Measurements from ENCODE around the gene MED15. TPM values are rescaled to one million over a fixed set of nuclear protein-coding genes. Genes with fewer than 3 reads are reported as not detected.

Gene MED15
- total RNA-seq, 2 donors from 2014 or later: 61.4 to 62.7 TPM

- Histone ChIP-seq H3K27me3 (ENCODE audit: control insufficient read depth, insufficient read depth, low read length, poor library complexity, severe bottlenecking) (no peaks in the 10 kb centered on the region), H3K4me3 (ENCODE audit: low read length) (no peak overlapping the region), H3K9ac (ENCODE audit: extremely low read depth, low read length, poor library complexity, severe bottlenecking) (no peak overlapping the region), H3K4me1 (ENCODE audit: control insufficient read depth, insufficient read depth, low read length) (no peaks in the 10 kb centered on the region), H3K36me3 (ENCODE audit: control insufficient read depth, insufficient read depth, low read length) (peaks cover 33% of the 10 kb centered on the region), H3K9me3 (ENCODE audit: control insufficient read depth, low read length) (no peaks in the 10 kb centered on the region), H3K27ac (ENCODE audit: low read depth, low read length) (no peak overlapping the region)
- Mint-ChIP-seq H3K4me1 (peaks cover 13% of the 10 kb centered on the region), H3K9me3 (peaks cover 1% of the 10 kb centered on the region), H3K36me3 (ENCODE audit: low read depth) (peaks cover 37% of the 10 kb centered on the region), H3K4me3 (no peak overlapping the region), H3K27ac (no peak overlapping the region), H3K27me3 (ENCODE audit: insufficient read depth) (no peaks in the 10 kb centered on the region)
- TF ChIP-seq CTCF (conservative IDR thresholded peaks at IDR 0.05): no peak
- DNase-seq: no peak
- WGBS, 2 experiments (ENCODE audit: insufficient coverage in 1 of 2, insufficient read length in 1 of 2): 95% methylated on average over 3 to 4 of the region's 4 CpGs
These were observed 39.1 kb downstream of the MED15 start for GRCh38 chr22:20546541-20546950.

GRCh38 chr22:20547029-20547428 lies 39.6 kb downstream of the MED15 start:
- Mint-ChIP-seq H3K4me3 (no peak overlapping the region), H3K27me3 (ENCODE audit: insufficient read depth) (no peaks in the 10 kb centered on the region), H3K27ac (no peak overlapping the region), H3K36me3 (ENCODE audit: low read depth) (peaks cover 37% of the 10 kb centered on the region), H3K9me3 (peaks cover 1% of the 10 kb centered on the region), H3K4me1 (peaks cover 13% of the 10 kb centered on the region)
- no peak for TF ChIP-seq CTCF (conservative IDR thresholded peaks at IDR 0.05)
- no peaks in the 10 kb centered on the region for H3K9me3 ChIP-seq (ENCODE audit: control insufficient read depth, low read length)
- H3K4me1 ChIP-seq (ENCODE audit: control insufficient read depth, insufficient read depth, low read length): no peaks in the 10 kb centered on the region
- no peak overlapping the region for H3K4me3 ChIP-seq (ENCODE audit: low read length)
- no peak overlapping the region for H3K9ac ChIP-seq (ENCODE audit: extremely low read depth, low read length, poor library complexity, severe bottlenecking)
- no peak overlapping the region for H3K27ac ChIP-seq (ENCODE audit: low read depth, low read length)
- H3K27me3 ChIP-seq (ENCODE audit: control insufficient read depth, insufficient read depth, low read length, poor library complexity, severe bottlenecking): no peaks in the 10 kb centered on the region
- H3K36me3 ChIP-seq (ENCODE audit: control insufficient read depth, insufficient read depth, low read length): peaks cover 34% of the 10 kb centered on the region
- no peak for DNase-seq

GRCh38 chr22:20548806-20549205 lies 41.4 kb downstream of the MED15 start:
- H3K9me3 Mint-ChIP-seq: no peaks in the 10 kb centered on the region

More at GRCh38 chr22:20548806-20549205, 41.4 kb downstream of the MED15 start:
- Histone ChIP-seq H3K4me3 (ENCODE audit: low read length) (no peak overlapping the region), H3K36me3 (ENCODE audit: control insufficient read depth, insufficient read depth, low read length) (peaks cover 40% of the 10 kb centered on the region), H3K27me3 (ENCODE audit: control insufficient read depth, insufficient read depth, low read length, poor library complexity, severe bottlenecking) (no peaks in the 10 kb centered on the region), H3K27ac (ENCODE audit: low read depth, low read length) (no peak overlapping the region), H3K4me1 (ENCODE audit: control insufficient read depth, insufficient read depth, low read length) (no peaks in the 10 kb centered on the region), H3K9ac (ENCODE audit: extremely low read depth, low read length, poor library complexity, severe bottlenecking) (no peak overlapping the region), H3K9me3 (ENCODE audit: control insufficient read depth, low read length) (no peaks in the 10 kb centered on the region)
- no peak for TF ChIP-seq CTCF (conservative IDR thresholded peaks at IDR 0.05)
- Mint-ChIP-seq H3K4me3 (no peak overlapping the region), H3K4me1 (peaks cover 13% of the 10 kb centered on the region), H3K27me3 (ENCODE audit: insufficient read depth) (no peaks in the 10 kb centered on the region), H3K27ac (no peak overlapping the region), H3K36me3 (ENCODE audit: low read depth) (peaks cover 23% of the 10 kb centered on the region)
- no peak for DNase-seq
- 92 to 100% methylated on average over 3 to 4 of the region's 4 CpGs for WGBS, 2 experiments (ENCODE audit: insufficient coverage in 1 of 2, insufficient read length in 1 of 2)

Measured in endodermal cell (in vitro differentiated cells).